Calu3 (cell line): Measurements from ENCODE around the gene PPA1. TPM values are rescaled to one million over a fixed set of nuclear protein-coding genes. Genes with fewer than 3 reads are reported as not detected.
"Not testable (repeated sequence)": the region's sequence is repeated elsewhere in the genome, so short reads cannot be mapped to it uniquely, and the experiment has no call there.

Source experiments
- BruUV-seq: library from RNA; stranded (reverse); fragments of 400-500 nt; replicated peaks from 2 replicates; lab custom pipeline; 2021; lab: Mats Ljungman, UMichigan
- CTCF ChIA-PET: fragments of 300-600 bp; sonication (Branson Sonifier 250); formaldehyde crosslinking; loops from one replicate; lab custom pipeline; 2022; ENCODE audit warnings: antibody characterized with exemption; lab: Charles Lee
- DNase-seq: peaks from one replicate; pipeline ENCODE4 v3.0.0; 2022
- H3K27ac Mint-ChIP-seq: one replicate; pipeline ENCODE4 v1.8.0; 2022; ENCODE audit warnings: mixed read lengths; ENCODE audit not compliant: unreplicated experiment
- H3K27me3 Mint-ChIP-seq: one replicate; pipeline ENCODE4 v1.8.0; 2022; ENCODE audit warnings: mixed read lengths; ENCODE audit not compliant: unreplicated experiment
- H3K36me3 Mint-ChIP-seq: one replicate; pipeline ENCODE4 v1.8.0; 2022; ENCODE audit warnings: mild to moderate bottlenecking, moderate library complexity, mixed read lengths; ENCODE audit not compliant: insufficient read depth, unreplicated experiment
- H3K4me1 Mint-ChIP-seq: one replicate; pipeline ENCODE4 v1.8.0; 2022; ENCODE audit warnings: mild to moderate bottlenecking, low read depth, mixed read lengths; ENCODE audit not compliant: unreplicated experiment
- H3K4me3 Mint-ChIP-seq: one replicate; pipeline ENCODE4 v1.8.0; 2022; ENCODE audit warnings: mild to moderate bottlenecking, low read depth, moderate library complexity, mixed read lengths; ENCODE audit not compliant: unreplicated experiment
- H3K9me3 Mint-ChIP-seq: one replicate; pipeline ENCODE4 v1.8.0; 2022; ENCODE audit warnings: low read depth, mixed read lengths; ENCODE audit not compliant: unreplicated experiment
- intact Hi-C: fragments of 100-400 bp; cut with micrococcal nuclease; formaldehyde crosslinking; loops from one replicate; pipeline ENCODE4 v1.10.0; 2022; ENCODE audit not compliant: unreplicated experiment
- total RNA-seq: library from RNA; stranded (reverse); gene quantifications from 2 replicates; pipeline ENCODE4 v1.2.3, GENCODE V29; 2022
- TF ChIP-seq, protein P1 (sequence below): fragments of 200-600 bp; IDR thresholded peaks from one replicate; pipeline ENCODE4 v1.8.0; 2022; ENCODE audit warnings: antibody characterized with exemption; ENCODE audit not compliant: unreplicated experiment

Gene PPA1
- total RNA-seq, 1 experiment from 2014 or later = 280 TPM

DNA sequence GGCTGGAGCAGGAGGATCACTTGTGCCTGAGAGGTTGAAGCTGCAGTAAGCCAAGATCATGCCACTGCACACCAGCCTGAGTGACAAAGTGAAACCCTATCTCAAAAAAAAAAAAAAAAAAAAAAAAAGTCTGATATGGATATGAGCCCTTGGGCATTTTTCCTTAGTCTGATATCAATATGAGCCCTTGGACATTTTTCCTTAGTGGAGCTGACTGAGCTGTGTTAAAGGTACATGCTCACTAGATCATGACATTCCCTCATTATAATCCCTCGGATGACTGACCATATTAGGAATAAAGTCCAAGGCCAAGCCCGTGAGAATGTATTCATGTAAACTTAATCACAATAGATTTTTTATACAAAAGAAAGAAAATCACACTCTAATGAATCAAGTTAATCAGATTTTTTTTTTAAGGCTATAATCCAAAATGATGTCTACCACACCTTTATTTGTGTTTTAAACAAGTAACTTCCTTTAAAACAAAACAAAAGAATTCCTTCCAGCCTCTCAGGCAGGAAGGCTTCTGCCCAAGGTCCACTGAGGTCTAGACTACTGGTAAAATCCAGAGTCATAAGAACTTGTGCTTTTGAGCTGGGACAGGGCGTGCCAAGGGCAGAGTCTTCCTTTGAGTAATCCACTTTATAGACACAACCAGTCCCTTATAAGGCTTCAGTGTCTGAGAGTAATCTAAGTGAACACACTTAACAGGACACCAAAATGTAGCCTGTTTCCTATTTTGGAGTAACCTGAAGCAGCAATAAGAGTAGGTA is 5.5 kb downstream of the PPA1 start:
- no peaks in the 10 kb centered on the region for H3K9me3 Mint-ChIP-seq
- H3K4me1 Mint-ChIP-seq = peaks cover 40% of the 10 kb centered on the region
- CTCF ChIA-PET = interaction anchor here (0.6 to 1.0 kb wide), 3 partner anchors 31 to 159 kb away, joined by 3 to 5 read pairs (median 3); no protein-coding TSS in a partner anchor
- DNase-seq = peak; percentile 23
- intact Hi-C loops = no loop called here
- TF ChIP-seq, protein P1, sequence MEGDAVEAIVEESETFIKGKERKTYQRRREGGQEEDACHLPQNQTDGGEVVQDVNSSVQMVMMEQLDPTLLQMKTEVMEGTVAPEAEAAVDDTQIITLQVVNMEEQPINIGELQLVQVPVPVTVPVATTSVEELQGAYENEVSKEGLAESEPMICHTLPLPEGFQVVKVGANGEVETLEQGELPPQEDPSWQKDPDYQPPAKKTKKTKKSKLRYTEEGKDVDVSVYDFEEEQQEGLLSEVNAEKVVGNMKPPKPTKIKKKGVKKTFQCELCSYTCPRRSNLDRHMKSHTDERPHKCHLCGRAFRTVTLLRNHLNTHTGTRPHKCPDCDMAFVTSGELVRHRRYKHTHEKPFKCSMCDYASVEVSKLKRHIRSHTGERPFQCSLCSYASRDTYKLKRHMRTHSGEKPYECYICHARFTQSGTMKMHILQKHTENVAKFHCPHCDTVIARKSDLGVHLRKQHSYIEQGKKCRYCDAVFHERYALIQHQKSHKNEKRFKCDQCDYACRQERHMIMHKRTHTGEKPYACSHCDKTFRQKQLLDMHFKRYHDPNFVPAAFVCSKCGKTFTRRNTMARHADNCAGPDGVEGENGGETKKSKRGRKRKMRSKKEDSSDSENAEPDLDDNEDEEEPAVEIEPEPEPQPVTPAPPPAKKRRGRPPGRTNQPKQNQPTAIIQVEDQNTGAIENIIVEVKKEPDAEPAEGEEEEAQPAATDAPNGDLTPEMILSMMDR = no peak
- BruUV-seq = no TSS peak
- no peaks in the 10 kb centered on the region for H3K27me3 Mint-ChIP-seq
- no peak overlapping the region for H3K4me3 Mint-ChIP-seq
- H3K36me3 Mint-ChIP-seq = peaks cover 53% of the 10 kb centered on the region
- no peak overlapping the region for H3K27ac Mint-ChIP-seq

DNA sequence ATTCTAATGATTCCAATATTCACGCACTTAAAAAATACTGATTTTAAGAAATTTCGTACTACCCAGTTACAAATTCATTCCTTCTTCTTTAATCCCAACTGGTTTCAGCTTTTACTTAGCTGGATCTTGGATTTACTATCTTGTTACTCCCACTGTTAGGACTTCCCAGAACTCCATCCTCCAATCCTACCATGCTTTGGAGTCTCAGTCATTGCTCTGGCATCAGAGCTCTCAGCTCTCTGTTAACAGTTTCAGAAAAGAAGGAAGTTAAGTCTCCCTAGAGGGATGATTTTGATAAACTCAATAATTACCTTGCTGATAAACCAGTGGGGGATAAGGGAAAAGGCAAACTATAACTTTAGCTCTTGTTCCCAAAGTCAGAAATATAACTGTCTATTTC is 9.5 kb downstream of the PPA1 start:
- TF ChIP-seq, protein P1 = no peak
- no TSS peak for BruUV-seq
- Mint-ChIP-seq H3K36me3 (peaks cover 57% of the 10 kb centered on the region), H3K4me1 (peaks cover 54% of the 10 kb centered on the region), H3K9me3 (no peaks in the 10 kb centered on the region), H3K4me3 (no peak overlapping the region), H3K27ac (peak overlapping the region; percentile 4), H3K27me3 (no peaks in the 10 kb centered on the region)
- CTCF ChIA-PET = interaction anchor here (0.7 to 3.4 kb wide), 4 partner anchors 45 to 140 kb away, joined by 6 to 145 read pairs (median 16); no protein-coding TSS in a partner anchor
- intact Hi-C loops = loop anchor here (2.0 to 5.0 kb wide), 2 partner anchors 33 to 154 kb away; no protein-coding TSS in a partner anchor
- no peak for DNase-seq

DNA sequence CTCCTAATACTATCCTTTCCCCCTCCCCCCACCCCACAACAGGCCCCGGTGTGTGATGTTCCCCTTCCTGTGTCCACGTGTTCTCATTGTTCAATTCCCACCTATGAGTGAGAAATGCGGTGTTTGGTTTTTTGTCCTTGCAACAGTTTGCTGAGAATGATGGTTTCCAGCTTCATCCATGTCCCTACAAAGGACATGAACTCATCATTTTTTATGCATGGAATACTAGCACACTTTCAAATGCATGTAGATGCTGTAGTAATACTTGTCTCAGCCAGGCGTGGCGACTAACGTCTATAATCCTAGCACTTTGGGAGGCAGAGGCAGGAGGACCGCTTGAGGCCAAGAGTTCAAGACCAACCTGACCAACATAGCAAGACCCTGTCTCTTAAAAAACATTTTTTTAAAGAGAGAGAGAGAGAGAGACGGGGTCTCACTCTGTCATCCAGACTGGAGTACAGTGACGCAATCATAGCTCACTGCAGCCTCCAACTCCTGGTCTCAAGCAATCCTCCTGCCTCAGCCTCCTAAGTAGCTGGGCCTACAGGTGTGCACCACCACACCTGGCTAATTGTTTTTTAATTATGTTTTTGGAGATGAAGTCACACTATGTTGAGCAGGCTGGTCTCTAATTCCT is 10.3 kb downstream of the PPA1 start:
- intact Hi-C loops = loop anchor here (1.0 to 5.0 kb wide), 5 partner anchors 34 to 164 kb away; no protein-coding TSS in a partner anchor
- Mint-ChIP-seq H3K27ac (peak overlapping the region; percentile 87), H3K4me3 (peak overlapping the region; percentile 44), H3K4me1 (peaks cover 48% of the 10 kb centered on the region), H3K36me3 (peaks cover 56% of the 10 kb centered on the region)
- CTCF ChIA-PET = interaction anchor here (0.6 to 3.4 kb wide), 15 partner anchors 10 to 164 kb away, joined by 3 to 145 read pairs (median 5); partner anchors contain the start of genes PPA1 and TYSND1
- H3K27me3 Mint-ChIP-seq, DNase-seq, BruUV-seq, H3K9me3 Mint-ChIP-seq: not testable (repeated sequence)

DNA sequence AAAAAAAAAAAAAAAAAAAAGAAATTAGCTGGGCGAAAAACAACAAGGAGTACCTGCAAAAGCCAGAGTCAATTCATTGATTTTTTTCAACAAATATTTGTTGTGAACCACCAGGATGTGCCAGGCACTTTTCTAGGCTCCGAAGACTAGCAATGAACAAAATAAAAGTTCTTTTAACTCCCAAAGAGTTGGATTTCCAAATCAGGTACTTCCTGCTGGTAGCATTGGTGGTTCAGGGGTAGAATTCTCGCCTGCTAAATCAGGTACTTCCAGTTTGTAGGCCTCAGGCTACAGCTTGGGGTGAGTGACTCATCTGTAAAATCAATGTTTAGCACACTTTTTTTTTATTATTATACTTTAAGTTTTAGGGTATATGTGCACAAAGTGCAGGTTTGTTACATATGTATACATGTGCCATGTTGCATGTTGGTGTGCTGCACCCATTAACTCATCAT is 10.9 kb downstream of the PPA1 start:
- Mint-ChIP-seq H3K4me3 (peak overlapping the region; percentile 44), H3K4me1 (peaks cover 43% of the 10 kb centered on the region), H3K36me3 (peaks cover 51% of the 10 kb centered on the region), H3K27me3 (no peaks in the 10 kb centered on the region), H3K9me3 (no peaks in the 10 kb centered on the region), H3K27ac (peak overlapping the region; percentile 87)
- CTCF ChIA-PET = interaction anchor here (0.6 to 3.4 kb wide), 22 partner anchors 10 to 239 kb away, joined by 3 to 145 read pairs (median 8); partner anchors contain the start of genes EIF4EBP2, PPA1, SAR1A and TYSND1
- BruUV-seq = no TSS peak
- TF ChIP-seq, protein P1 = peak; percentile 50
- intact Hi-C loops = loop anchor here (1.0 to 5.0 kb wide), 5 partner anchors 34 to 165 kb away; no protein-coding TSS in a partner anchor
- DNase-seq = peak; percentile 83
